ENCODE results near the gene SEMA4A. TPM values are rescaled to one million over a fixed set of nuclear protein-coding genes. Genes with fewer than 3 reads are reported as not detected.

The SEMA4A gene
- total and polyA plus RNA-seq, 2 of the 8 experiments (the other 6 are each of a cell fraction or from before 2014, with no cell fraction given), result 7.3 to 10.6 TPM

- FAIRE-seq (no peak), DNase-seq (ENCODE audit: low read depth in 1 of 2, low spot score in 2 of 2) (no peak)
- Histone ChIP-seq H3K56ac (replicated peaks; ENCODE audit: insufficient read length, low read depth, low read length) (no peak overlapping the region), H3K79me1 (ENCODE audit: low read depth, low read length) (peaks cover 3% of the 10 kb centered on the region; the same call in 1 of the 2 replicates), H3K4ac (replicated peaks; ENCODE audit: insufficient read length, low read depth, low read length) (no peak overlapping the region), H2BK5ac (ENCODE audit: low read depth, low read length) (peak overlapping the region; percentile 76), H2AK5ac (ENCODE audit: low read depth, low read length) (peak overlapping the region; percentile 17; the same call in 1 of the 2 replicates), H4K20me1 (replicated peaks in 1 of 2; ENCODE audit: control insufficient read depth in 1 of 2, insufficient read depth in 2 of 2, low read length in 2 of 2) (peaks cover 2 to 5% of the 10 kb centered on the region in 2 experiments), H3K9me3 (ENCODE audit: insufficient read depth in 2 of 2, low read depth in 1 of 2, low read length in 1 of 2) (no peaks in the 10 kb centered on the region), H3K9ac (replicated peaks in 1 of 4; ENCODE audit: extremely low read depth in 1 of 4, low read depth in 3 of 4, low read length in 3 of 4) (no peak overlapping the region), H3K4me2 (ENCODE audit: insufficient read depth in 1 of 2, low read depth in 2 of 2, low read length in 2 of 2) (no peak overlapping the region; a peak in 1 of 4 replicates), H3K18ac (ENCODE audit: extremely low read depth, low read length) (peak overlapping the region; percentile 39; the same call in 1 of the 2 replicates), H3K4me1 (replicated peaks in 1 of 4; ENCODE audit: control insufficient read depth in 3 of 4, insufficient read depth in 4 of 4, low read length in 3 of 4) (peaks cover 9 to 39% (median 26%) of the 10 kb centered on the region in 4 experiments), H3K27ac (ENCODE audit: low read depth, low read length) (no peak overlapping the region), H2BK15ac (ENCODE audit: low read length) (peak overlapping the region; percentile 81; the same call in 1 of the 2 replicates), H3K27me3 (replicated peaks in 1 of 4; ENCODE audit: control insufficient read depth in 3 of 4, extremely low read depth in 1 of 4, insufficient read depth in 3 of 4, low read length in 3 of 4) (no peaks in the 10 kb centered on the region), H3K14ac (ENCODE audit: insufficient read length) (no peak overlapping the region), H3K23me2 (ENCODE audit: low read depth, low read length) (no peaks in the 10 kb centered on the region), H3K23ac (ENCODE audit: insufficient read length) (no peak overlapping the region), H4K5ac (ENCODE audit: insufficient read length, low read depth, low read length) (no peak overlapping the region), H2BK120ac (replicated peaks; ENCODE audit: low read depth, low read length) (no peak overlapping the region), H2BK12ac (ENCODE audit: low read depth, low read length) (peak overlapping the region; percentile 98), H4K8ac (ENCODE audit: extremely low read depth, insufficient read depth, low read length) (no peak overlapping the region), H3K4me3 (ENCODE audit: extremely low read depth in 1 of 4, insufficient read depth in 2 of 4, low read depth in 3 of 4, low read length in 4 of 4) (no peak overlapping the region; a peak in 1 of 8 replicates), H2AFZ (ENCODE audit: low read length) (no peak overlapping the region), H2BK20ac (ENCODE audit: low read length) (no peak overlapping the region; the same call in 1 of the 2 replicates), H3K79me2 (ENCODE audit: control insufficient read depth in 1 of 2, insufficient read depth in 2 of 2, low read length in 2 of 2) (peaks cover 0 to 9% of the 10 kb centered on the region in 2 experiments; a peak in 1 of 4 replicates), H3K36me3 (ENCODE audit: control insufficient read depth in 2 of 4, insufficient read depth in 4 of 4, low read length in 3 of 4) (no peaks in the 10 kb centered on the region), H4K91ac (replicated peaks; ENCODE audit: insufficient read length, low read length) (no peak overlapping the region)
- POLR2A ChIA-PET (ENCODE audit: partially characterized antibody), result interaction anchor here (0.6 to 28.0 kb wide), 5 partner anchors 10 to 185 kb away, joined by 3 to 763 read pairs (median 4); partner anchors contain the start of genes LMNA and MEX3A
- TF ChIP-seq TBP (IDR thresholded peaks at IDR 0.05; ENCODE audit: low read depth, low read length) (0 out of 2 replicates have a peak, but pooled peaks have one; percentile 21), CBX8 (IDR thresholded peaks at IDR 0.05; ENCODE audit: borderline replicate concordance, low read depth, low read length) (no peak)
- TF ChIP-seq, protein P1, sequence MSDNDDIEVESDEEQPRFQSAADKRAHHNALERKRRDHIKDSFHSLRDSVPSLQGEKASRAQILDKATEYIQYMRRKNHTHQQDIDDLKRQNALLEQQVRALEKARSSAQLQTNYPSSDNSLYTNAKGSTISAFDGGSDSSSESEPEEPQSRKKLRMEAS (IDR thresholded peaks at IDR 0.05), result 0 out of 2 replicates have a peak, but pooled peaks have one; percentile 24
- CTCF ChIA-PET (ENCODE audit: partially characterized antibody), result interaction anchor here (0.6 to 42.4 kb wide), 13 partner anchors 8 to 182 kb away, joined by 3 to 1994 read pairs (median 4); partner anchors contain the start of genes BGLAP, LMNA, MEX3A and PAQR6
- WGBS, 2 experiments (ENCODE audit: extremely low coverage in 1 of 2, insufficient coverage in 1 of 2, insufficient read length in 1 of 2, insufficient replicate concordance in 2 of 2, low coverage in 1 of 2, low lambda C conversion rate in 2 of 2, missing lambda C conversion rate in 1 of 2), result 88% methylated on average over 17 of the region's 17 CpGs; no CpG with 5 or more reads in 1 of the 2 experiments
Observed at GRCh38 chr1:156124557-156125483, 28.6 kb upstream of the SEMA4A start.
